ENCODE data around the gene TMEM51. TPM values are rescaled to one million over a fixed set of nuclear protein-coding genes. Genes with fewer than 3 reads are reported as not detected.

The TMEM51 gene
- total and polyA plus RNA-seq, 2 donors (not counting 1 experiment from before 2014, with no cell fraction given), result 0.06 to 0.30 TPM

DNA sequence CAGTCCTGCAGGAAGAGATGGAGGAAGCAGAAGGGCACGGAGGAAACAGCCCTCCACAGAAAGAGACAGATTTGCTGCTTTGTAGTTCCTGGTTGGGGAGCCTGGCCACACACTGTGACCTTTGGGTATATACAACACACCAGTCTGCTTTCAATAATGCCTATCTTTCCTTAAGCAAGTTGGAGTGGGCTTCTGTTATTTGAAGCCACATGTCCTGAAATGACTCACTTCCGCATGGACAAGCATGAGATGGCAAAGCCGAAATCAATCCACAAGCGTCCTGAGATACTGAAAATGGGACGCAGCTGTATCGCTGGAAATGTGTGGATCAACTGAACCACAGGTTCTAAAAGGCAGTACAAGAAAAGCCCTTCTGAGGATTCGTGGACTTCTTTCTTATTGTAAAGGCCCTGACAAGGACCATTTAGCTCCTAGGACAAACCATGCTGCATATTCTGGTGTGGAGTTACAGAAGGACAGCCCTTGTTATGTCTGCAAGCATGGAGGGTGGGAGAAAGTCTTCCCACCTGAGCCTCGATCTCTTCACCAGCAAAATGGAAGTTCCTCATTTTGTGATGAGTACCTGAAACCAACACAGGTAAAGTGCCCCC lies 70.8 kb downstream of the TMEM51 start:
- Histone ChIP-seq H2AFZ (ENCODE audit: insufficient read depth, low read depth, low read length, poor library complexity, severe bottlenecking) (no peak overlapping the region), H3K9ac (ENCODE audit: low read length) (no peak overlapping the region), H4K20me1 (ENCODE audit: control insufficient read depth, insufficient read depth, low read length, poor library complexity, severe bottlenecking) (no peaks in the 10 kb centered on the region), H3K79me2 (ENCODE audit: control insufficient read depth, insufficient read depth, low read length) (no peaks in the 10 kb centered on the region), H3K4me3 (ENCODE audit: control extremely low read depth in 1 of 5, extremely low read depth in 1 of 5, insufficient read depth in 1 of 5, low read depth in 2 of 5, low read length in 4 of 5) (no peak overlapping the region), H3K9me3 (ENCODE audit: control extremely low read depth in 1 of 3, control insufficient read depth in 2 of 3, insufficient read depth in 1 of 3, low read length in 2 of 3) (no peaks in the 10 kb centered on the region), H3K36me3 (replicated peaks in 1 of 2; ENCODE audit: control extremely low read depth in 1 of 2, control insufficient read depth in 1 of 2, extremely low read depth in 1 of 2, insufficient read depth in 2 of 2, low read length in 1 of 2) (no peaks in the 10 kb centered on the region), H3K27me3 (replicated peaks in 1 of 4; ENCODE audit: control extremely low read depth in 1 of 4, control insufficient read depth in 3 of 4, insufficient read depth in 4 of 4, low read length in 3 of 4) (no peaks in the 10 kb centered on the region), H3K4me1 (ENCODE audit: control insufficient read depth in 2 of 2, insufficient read depth in 2 of 2, low read length in 2 of 2) (peaks cover 0 to 3% of the 10 kb centered on the region in 2 donors), H3K4me2 (replicated peaks; ENCODE audit: low read depth, low read length, poor library complexity, severe bottlenecking) (no peak overlapping the region), H3K27ac (ENCODE audit: low read length in 2 of 2) (no peak overlapping the region)
- H3K4me3 Mint-ChIP-seq, result no peak overlapping the region
- H3K4me1 Mint-ChIP-seq, result peaks cover 8% of the 10 kb centered on the region
- H3K9me3 Mint-ChIP-seq (ENCODE audit: insufficient read depth), result no peaks in the 10 kb centered on the region
- 60% methylated on average over 6 of the region's 8 CpGs for WGBS (ENCODE audit: insufficient coverage)
- H3K27ac Mint-ChIP-seq, result no peak overlapping the region
- POLR2A ChIA-PET, result no interaction called here
- H3K27me3 Mint-ChIP-seq, result peaks cover 6% of the 10 kb centered on the region
- CTCF ChIA-PET, result interaction anchor here (1.1 kb wide), 1 partner anchor 16 kb away, joined by 3 read pairs; no protein-coding TSS in a partner anchor
- intact Hi-C loops (cut with micrococcal nuclease), result no loop called here
- ATAC-seq (ENCODE audit: low read depth), result no peak
- no peak for TF ChIP-seq EZH2 (IDR thresholded peaks at IDR 0.05; ENCODE audit: borderline replicate concordance, insufficient read depth, low read depth, low read length, poor library complexity, severe bottlenecking)
- TF ChIP-seq, protein P1, sequence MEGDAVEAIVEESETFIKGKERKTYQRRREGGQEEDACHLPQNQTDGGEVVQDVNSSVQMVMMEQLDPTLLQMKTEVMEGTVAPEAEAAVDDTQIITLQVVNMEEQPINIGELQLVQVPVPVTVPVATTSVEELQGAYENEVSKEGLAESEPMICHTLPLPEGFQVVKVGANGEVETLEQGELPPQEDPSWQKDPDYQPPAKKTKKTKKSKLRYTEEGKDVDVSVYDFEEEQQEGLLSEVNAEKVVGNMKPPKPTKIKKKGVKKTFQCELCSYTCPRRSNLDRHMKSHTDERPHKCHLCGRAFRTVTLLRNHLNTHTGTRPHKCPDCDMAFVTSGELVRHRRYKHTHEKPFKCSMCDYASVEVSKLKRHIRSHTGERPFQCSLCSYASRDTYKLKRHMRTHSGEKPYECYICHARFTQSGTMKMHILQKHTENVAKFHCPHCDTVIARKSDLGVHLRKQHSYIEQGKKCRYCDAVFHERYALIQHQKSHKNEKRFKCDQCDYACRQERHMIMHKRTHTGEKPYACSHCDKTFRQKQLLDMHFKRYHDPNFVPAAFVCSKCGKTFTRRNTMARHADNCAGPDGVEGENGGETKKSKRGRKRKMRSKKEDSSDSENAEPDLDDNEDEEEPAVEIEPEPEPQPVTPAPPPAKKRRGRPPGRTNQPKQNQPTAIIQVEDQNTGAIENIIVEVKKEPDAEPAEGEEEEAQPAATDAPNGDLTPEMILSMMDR (IDR thresholded peaks at IDR 0.05), result no peak
- no peak for DNase-seq

DNA sequence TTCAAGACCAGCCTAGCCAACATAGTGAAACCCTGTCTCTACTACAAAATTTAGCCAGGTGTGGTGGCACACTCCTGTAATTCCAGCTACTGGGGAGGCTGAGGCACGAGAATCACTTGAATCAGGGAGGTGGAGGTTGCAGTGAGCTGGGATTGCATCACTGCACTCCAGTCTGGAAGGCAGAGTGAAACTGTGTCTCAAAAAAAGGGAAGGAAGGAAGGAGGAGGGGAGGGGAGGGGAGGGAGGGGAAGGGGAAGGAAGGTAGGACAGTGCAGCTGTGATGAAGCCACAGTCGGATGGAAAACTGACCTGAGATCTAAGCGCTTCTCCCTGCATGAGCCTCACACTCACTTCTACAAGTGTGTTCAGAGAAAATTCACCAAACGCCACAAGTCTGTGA lies 71.4 kb downstream of the TMEM51 start:
- CTCF ChIA-PET, result interaction anchor here (1.1 kb wide), 1 partner anchor 16 kb away, joined by 3 read pairs; no protein-coding TSS in a partner anchor
- H3K4me1 Mint-ChIP-seq, result peaks cover 8% of the 10 kb centered on the region

More for the DNA sequence above, 71.4 kb downstream of the TMEM51 start:
- ATAC-seq (ENCODE audit: low read depth), result no peak
- POLR2A ChIA-PET, result no interaction called here
- H3K27me3 Mint-ChIP-seq, result peaks cover 4% of the 10 kb centered on the region
- no peaks in the 10 kb centered on the region for H4K20me1 ChIP-seq (ENCODE audit: control insufficient read depth, insufficient read depth, low read length, poor library complexity, severe bottlenecking)
- no peak overlapping the region for H2AFZ ChIP-seq (ENCODE audit: insufficient read depth, low read depth, low read length, poor library complexity, severe bottlenecking)
- no peak overlapping the region for H3K9ac ChIP-seq (ENCODE audit: low read length)
- no peak for TF ChIP-seq EZH2 (IDR thresholded peaks at IDR 0.05; ENCODE audit: borderline replicate concordance, insufficient read depth, low read depth, low read length, poor library complexity, severe bottlenecking)
- TF ChIP-seq, protein P1 (IDR thresholded peaks at IDR 0.05), result no peak
- no peak overlapping the region for H3K4me3 ChIP-seq (ENCODE audit: control extremely low read depth in 1 of 5, extremely low read depth in 1 of 5, insufficient read depth in 1 of 5, low read depth in 2 of 5, low read length in 4 of 5)
- H3K4me3 Mint-ChIP-seq, result no peak overlapping the region
- H3K27me3 ChIP-seq (replicated peaks in 1 of 4; ENCODE audit: control extremely low read depth in 1 of 4, control insufficient read depth in 3 of 4, insufficient read depth in 4 of 4, low read length in 3 of 4), result no peaks in the 10 kb centered on the region
- no peaks in the 10 kb centered on the region for H3K9me3 ChIP-seq (ENCODE audit: control extremely low read depth in 1 of 3, control insufficient read depth in 2 of 3, insufficient read depth in 1 of 3, low read length in 2 of 3)
- H3K27ac Mint-ChIP-seq, result no peak overlapping the region
- no peaks in the 10 kb centered on the region for H3K79me2 ChIP-seq (ENCODE audit: control insufficient read depth, insufficient read depth, low read length)
- 86% methylated on average over 3 of the region's 4 CpGs for WGBS (ENCODE audit: insufficient coverage)
- H3K4me1 ChIP-seq (ENCODE audit: control insufficient read depth in 2 of 2, insufficient read depth in 2 of 2, low read length in 2 of 2), result peaks cover 0 to 3% of the 10 kb centered on the region in 2 donors
- no peak for DNase-seq
- H3K9me3 Mint-ChIP-seq (ENCODE audit: insufficient read depth), result no peaks in the 10 kb centered on the region
- no peak overlapping the region for H3K27ac ChIP-seq (ENCODE audit: low read length in 2 of 2)
- H3K4me2 ChIP-seq (replicated peaks; ENCODE audit: low read depth, low read length, poor library complexity, severe bottlenecking), result no peak overlapping the region
- no peaks in the 10 kb centered on the region for H3K36me3 ChIP-seq (replicated peaks in 1 of 2; ENCODE audit: control extremely low read depth in 1 of 2, control insufficient read depth in 1 of 2, extremely low read depth in 1 of 2, insufficient read depth in 2 of 2, low read length in 1 of 2)
- intact Hi-C loops (cut with micrococcal nuclease), result no loop called here
